WERI-Rb-1 (cell line): ENCODE data around the gene C1GALT1.

Experiments used
- DNase-seq: peaks from one replicate; pipeline ENCODE4 v3.0.0-alpha.2; 2020
- H3K27ac ChIP-seq: fragments of 250-450 bp; sonication (Bioruptor Pico); 2 replicates; pipeline ENCODE4 v1.5.1; 2020; ENCODE audit warnings: mild to moderate bottlenecking, moderate library complexity
- H3K27me3 ChIP-seq: fragments of 250-450 bp; sonication (Bioruptor Pico); 2 replicates; pipeline ENCODE4 v1.5.1; 2021; ENCODE audit warnings: mild to moderate bottlenecking, low read depth, moderate library complexity; ENCODE audit not compliant: insufficient read depth, severe bottlenecking
- H3K36me3 ChIP-seq: fragments of 250-450 bp; sonication (Bioruptor Pico); 2 replicates; pipeline ENCODE4 v1.5.1; 2020; ENCODE audit warnings: mild to moderate bottlenecking, moderate library complexity
- H3K4me3 ChIP-seq: 2 replicates; pipeline ENCODE4 v1.5.1; 2011; ENCODE audit warnings: low read depth, mild to moderate bottlenecking, control low read depth, low read length
- H3K9me3 ChIP-seq: fragments of 250-450 bp; sonication (Bioruptor Pico); 2 replicates; pipeline ENCODE4 v1.5.1; 2021; ENCODE audit warnings: mild to moderate bottlenecking, moderate library complexity; ENCODE audit not compliant: severe bottlenecking
- CTCF ChIP-seq: IDR thresholded peaks from 2 replicates; pipeline ENCODE4 v1.5.1; 2011; ENCODE audit warnings: low read depth, mild to moderate bottlenecking, control low read depth, inconsistent platforms, low read length

Gene C1GALT1

DNA sequence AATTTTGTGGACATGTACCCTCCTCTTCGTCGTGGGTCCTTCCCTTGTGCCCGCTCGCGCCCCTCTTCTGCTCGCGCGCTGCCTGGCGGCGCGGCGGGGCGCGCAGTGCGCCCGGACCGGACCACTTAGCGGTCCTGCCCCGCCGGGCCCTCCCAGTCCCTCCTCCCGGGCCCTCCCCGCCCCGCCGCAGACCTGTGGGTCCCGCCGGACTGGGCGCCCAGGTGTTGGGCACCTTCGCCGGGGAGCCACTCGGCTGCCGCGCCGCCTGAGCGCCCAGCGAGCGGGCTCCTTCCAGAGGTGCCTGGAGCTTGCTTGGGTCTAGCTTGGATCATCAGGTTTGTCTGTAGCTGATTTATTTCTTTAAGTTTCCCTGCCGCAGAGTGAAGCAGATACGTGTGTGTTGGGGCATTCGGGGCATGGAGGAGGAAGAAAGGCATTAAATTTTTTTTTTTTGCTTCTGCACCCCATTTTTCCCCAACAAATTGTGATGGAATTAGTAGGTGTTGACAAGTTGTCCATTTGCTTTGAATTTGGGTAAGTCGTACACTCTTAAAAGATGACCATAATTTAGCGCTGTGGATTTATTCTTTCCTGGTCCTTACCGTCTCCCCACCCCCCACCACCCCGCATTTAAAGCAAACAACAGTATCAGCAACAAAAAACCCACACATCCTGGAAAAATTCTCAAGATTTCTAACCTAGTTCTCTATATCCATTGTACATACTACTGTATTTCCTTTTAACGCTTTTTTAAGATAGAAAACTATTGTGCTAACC, 905 bp downstream of the C1GALT1 start:
- H3K9me3 ChIP-seq: no peaks in the 10 kb centered on the region
- H3K27ac ChIP-seq: peak overlapping the region; percentile 92
- H3K36me3 ChIP-seq: peaks cover 45% of the 10 kb centered on the region
- TF ChIP-seq CTCF: no peak
- peak overlapping the region; percentile 99 for H3K4me3 ChIP-seq
- no peak for DNase-seq
- H3K27me3 ChIP-seq: no peaks in the 10 kb centered on the region

DNA sequence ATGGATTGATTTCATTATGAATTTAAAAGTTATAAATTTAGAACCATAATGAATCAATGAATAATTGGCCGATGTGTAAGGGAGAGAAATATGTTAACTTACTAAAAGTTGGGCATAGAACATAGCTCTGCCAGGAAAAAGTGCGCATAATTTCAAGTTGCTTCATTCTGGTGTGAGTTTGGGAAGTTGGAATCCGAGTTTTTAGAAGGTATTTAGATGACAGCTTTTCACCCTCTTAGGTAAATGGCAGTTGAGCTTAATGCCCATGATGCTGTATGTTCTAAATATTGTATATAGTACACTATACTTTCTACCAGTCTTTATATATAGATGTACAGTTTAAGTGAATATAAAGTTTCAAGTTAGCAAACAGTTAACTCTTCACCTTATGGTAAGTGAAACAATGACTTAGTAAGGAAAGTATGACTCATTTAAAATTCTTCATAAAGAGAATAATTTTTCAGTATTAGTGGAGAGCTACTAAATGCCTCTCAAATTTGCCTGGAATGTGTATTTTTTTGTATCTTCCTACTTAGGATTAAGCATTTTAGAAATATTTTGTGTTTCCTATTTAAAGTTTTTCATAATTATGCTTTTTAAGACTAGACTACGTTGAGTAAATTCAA, 1.6 kb downstream of the C1GALT1 start:
- Histone ChIP-seq H3K27ac (peak overlapping the region; percentile 92), H3K4me3 (peak overlapping the region; percentile 99), H3K9me3 (no peaks in the 10 kb centered on the region), H3K27me3 (no peaks in the 10 kb centered on the region), H3K36me3 (peaks cover 52% of the 10 kb centered on the region)
- no peak for TF ChIP-seq CTCF
- no peak for DNase-seq

GRCh38 chr7:7185371-7185989, 3.1 kb downstream of the C1GALT1 start:
- no peak for TF ChIP-seq CTCF
- Histone ChIP-seq H3K4me3 (peak overlapping the region; percentile 99), H3K36me3 (peaks cover 62% of the 10 kb centered on the region), H3K27me3 (no peaks in the 10 kb centered on the region), H3K9me3 (no peaks in the 10 kb centered on the region), H3K27ac (peak overlapping the region; percentile 92)
- peak; percentile 62 for DNase-seq

DNA sequence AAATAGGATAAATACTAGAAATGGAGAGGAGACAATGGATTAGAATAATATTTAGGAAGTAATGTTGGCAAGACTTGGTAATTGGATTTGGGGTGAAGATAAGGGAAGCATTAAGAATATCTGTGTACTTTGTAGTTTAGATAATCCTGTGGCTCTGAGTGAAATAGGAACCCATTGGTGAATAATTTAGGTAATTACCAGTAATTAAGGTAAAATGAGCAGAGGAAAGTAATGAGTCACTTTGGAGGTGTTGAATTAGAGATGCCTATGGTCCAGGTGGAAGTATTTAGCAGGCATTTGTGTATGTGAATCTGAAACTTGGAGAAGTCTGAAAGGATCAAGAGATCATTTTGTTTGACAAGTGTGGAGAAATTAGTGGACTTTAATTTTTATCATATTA, 5.7 kb downstream of the C1GALT1 start:
- Histone ChIP-seq H3K36me3 (peaks cover 76% of the 10 kb centered on the region), H3K27ac (no peak overlapping the region), H3K9me3 (no peaks in the 10 kb centered on the region), H3K27me3 (no peaks in the 10 kb centered on the region), H3K4me3 (no peak overlapping the region)
- no peak for TF ChIP-seq CTCF
- DNase-seq: no peak

DNA sequence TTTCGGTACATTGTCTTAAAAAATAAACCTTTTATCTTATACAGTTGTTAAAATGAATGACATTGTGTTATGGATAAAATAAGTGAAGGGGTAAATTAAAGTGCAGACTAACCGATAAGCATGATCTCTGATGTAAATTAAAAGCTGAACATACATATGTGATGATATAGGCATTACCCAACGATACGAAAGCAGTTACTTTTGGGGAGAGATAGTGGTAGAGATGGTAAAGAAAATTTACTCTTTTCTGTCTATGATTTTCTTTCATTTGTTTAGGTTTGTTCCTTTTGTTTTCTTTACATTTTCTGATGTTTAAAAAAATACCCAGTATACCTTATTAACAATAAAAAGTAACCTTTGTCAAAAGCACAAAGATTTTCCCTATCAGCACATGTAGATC, 6.4 kb downstream of the C1GALT1 start:
- H3K9me3 ChIP-seq: no peaks in the 10 kb centered on the region
- no peak for TF ChIP-seq CTCF
- DNase-seq: no peak
- no peak overlapping the region for H3K4me3 ChIP-seq
- no peaks in the 10 kb centered on the region for H3K27me3 ChIP-seq
- peaks cover 75% of the 10 kb centered on the region for H3K36me3 ChIP-seq
- H3K27ac ChIP-seq: no peak overlapping the region
